ENCODE results near the gene AARS2. TPM values are rescaled to one million over a fixed set of nuclear protein-coding genes. Genes with fewer than 3 reads are reported as not detected.

Gene AARS2
- polyA plus RNA-seq, 1 experiment: 5.8 TPM

DNA sequence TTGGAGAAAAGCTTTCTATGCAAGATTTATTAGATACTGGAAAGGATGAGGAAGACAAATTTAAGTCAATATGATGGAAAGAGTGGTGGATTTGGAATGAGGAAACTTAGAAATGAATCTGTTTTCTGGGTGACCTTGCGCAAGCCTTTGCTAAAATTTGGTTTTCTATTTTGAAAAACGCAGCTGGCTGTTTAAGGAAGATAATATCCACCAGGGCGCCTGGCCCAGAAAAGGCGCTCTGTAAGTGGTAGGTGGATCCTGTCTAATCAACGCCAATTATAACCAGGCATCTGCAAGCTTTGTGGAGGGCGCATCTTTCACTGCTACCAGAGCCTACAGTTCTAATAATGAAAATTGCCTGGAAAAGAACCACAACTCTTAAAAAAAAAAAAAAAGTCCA lies 28.9 kb upstream of the AARS2 start:
- ChIA-PET CTCF (interaction anchor here (0.6 to 2.9 kb wide), 4 partner anchors 11 to 610 kb away, joined by 3 to 14 read pairs (median 3); no protein-coding TSS in a partner anchor), POLR2A (no interaction called here)
- no peak overlapping the region for H3K27ac ChIP-seq (ENCODE audit: low read depth, low read length)
- peaks cover 71% of the 10 kb centered on the region for H3K27me3 ChIP-seq (ENCODE audit: control insufficient read depth, insufficient read depth, low read length)
- peaks cover 4% of the 10 kb centered on the region; the same call in 1 of the 2 replicates for H3K9me3 ChIP-seq (ENCODE audit: control insufficient read depth, insufficient read depth, low read length)
- no peak for DNase-seq (ENCODE audit: low read depth, low spot score)
- no peak overlapping the region for H3K4me3 ChIP-seq (ENCODE audit: low read depth, low read length)
- TF ChIP-seq, protein P1, sequence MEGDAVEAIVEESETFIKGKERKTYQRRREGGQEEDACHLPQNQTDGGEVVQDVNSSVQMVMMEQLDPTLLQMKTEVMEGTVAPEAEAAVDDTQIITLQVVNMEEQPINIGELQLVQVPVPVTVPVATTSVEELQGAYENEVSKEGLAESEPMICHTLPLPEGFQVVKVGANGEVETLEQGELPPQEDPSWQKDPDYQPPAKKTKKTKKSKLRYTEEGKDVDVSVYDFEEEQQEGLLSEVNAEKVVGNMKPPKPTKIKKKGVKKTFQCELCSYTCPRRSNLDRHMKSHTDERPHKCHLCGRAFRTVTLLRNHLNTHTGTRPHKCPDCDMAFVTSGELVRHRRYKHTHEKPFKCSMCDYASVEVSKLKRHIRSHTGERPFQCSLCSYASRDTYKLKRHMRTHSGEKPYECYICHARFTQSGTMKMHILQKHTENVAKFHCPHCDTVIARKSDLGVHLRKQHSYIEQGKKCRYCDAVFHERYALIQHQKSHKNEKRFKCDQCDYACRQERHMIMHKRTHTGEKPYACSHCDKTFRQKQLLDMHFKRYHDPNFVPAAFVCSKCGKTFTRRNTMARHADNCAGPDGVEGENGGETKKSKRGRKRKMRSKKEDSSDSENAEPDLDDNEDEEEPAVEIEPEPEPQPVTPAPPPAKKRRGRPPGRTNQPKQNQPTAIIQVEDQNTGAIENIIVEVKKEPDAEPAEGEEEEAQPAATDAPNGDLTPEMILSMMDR (IDR thresholded peaks at IDR 0.05; ENCODE audit: low read depth, low read length): no peak

DNA sequence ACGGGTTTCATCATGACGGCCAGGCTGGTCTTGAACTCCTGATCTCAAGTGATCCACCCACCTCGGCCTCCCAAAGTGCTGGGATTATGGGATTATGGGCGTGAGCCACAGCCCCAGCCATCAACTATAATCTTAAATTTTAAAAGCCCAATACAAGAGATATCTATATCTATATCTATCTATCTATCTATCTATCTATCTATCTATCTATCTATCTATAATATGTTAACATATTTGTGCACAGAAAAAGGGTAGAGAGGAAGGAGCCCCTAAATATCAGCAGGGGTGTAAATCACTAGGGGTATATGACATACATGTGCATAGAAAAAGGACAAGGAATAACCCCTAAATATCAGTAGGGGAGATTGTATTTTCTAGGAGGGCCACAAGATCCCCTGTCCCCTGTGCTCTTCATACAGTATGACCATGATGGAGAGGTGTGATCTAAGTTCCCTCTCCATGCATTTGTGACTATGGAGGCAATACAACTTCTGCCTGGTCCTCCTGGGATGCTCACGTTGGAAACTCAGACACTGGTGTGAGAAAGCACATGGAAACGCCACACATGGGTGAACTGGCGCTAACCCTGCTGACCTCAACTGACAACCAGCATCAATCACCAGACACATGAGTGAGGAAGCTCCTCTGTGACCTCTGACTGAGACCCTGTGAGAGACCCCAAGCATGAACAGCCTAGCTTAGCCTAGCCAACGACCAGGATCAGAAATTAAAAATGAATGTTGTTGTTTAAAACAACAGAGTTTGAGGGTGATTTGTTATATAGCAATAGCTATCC lies 28.1 kb upstream of the AARS2 start:
- Histone ChIP-seq H3K27ac (ENCODE audit: low read depth, low read length) (no peak overlapping the region), H3K9me3 (ENCODE audit: control insufficient read depth, insufficient read depth, low read length) (peaks cover 4% of the 10 kb centered on the region; the same call in 1 of the 2 replicates), H3K4me3 (ENCODE audit: low read depth, low read length) (no peak overlapping the region), H3K27me3 (ENCODE audit: control insufficient read depth, insufficient read depth, low read length) (peaks cover 72% of the 10 kb centered on the region)
- ChIA-PET CTCF (interaction anchor here (1.1 to 2.9 kb wide), 2 partner anchors 10 to 74 kb away, joined by 3 to 14 read pairs; no protein-coding TSS in a partner anchor), POLR2A (no interaction called here)
- no peak for DNase-seq (ENCODE audit: low read depth, low spot score)
- TF ChIP-seq, protein P1 (IDR thresholded peaks at IDR 0.05; ENCODE audit: low read depth, low read length): no peak

DNA sequence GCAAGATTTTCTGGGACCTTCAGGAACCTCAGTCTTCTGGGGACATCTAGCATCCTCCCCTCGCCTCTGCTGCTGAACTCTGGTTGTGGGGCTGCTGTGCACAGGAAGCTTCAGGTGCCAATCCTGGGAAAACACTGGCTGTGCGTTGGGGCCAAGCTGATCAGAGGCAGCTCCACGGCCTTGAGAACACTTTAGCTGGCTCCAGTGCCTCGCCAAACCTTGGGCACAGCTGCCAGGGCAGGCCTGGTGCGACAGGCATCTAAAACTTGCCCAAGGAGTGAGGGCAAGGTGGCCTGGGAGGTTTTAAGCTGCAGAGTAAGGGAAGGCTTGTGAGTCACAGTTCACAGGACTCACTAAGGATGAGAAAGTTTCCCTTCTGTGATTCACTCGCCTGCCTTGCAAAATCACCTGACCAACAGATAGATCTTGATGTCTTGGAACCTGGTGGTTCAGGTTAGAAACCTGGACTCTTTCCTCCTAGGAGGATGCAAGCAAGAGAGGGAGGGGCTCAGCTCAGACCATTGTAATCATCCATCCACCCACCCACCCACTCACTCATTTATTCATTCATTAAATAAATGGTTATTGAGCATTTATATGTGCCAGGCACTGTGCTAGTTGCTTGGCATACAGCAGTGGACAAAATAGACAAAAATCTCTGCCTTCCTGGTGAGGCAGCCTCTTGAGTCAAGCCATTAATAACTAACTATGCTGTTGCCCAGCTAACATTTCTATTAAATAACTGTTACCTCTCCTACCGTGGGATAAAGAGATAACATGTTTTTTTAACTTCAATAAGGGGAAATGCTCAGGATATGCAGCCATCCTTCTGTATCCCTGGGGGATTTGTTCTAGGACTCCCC lies 26.8 kb upstream of the AARS2 start:
- POLR2A ChIA-PET: no interaction called here
- peaks cover 4% of the 10 kb centered on the region; the same call in 1 of the 2 replicates for H3K9me3 ChIP-seq (ENCODE audit: control insufficient read depth, insufficient read depth, low read length)
- no peak for DNase-seq (ENCODE audit: low read depth, low spot score)
- no peak overlapping the region for H3K27ac ChIP-seq (ENCODE audit: low read depth, low read length)
- CTCF ChIA-PET: interaction anchor here (0.9 to 4.7 kb wide), 6 partner anchors 16 to 168 kb away, joined by 3 to 93 read pairs (median 6); partner anchors contain the start of genes AARS2, NFKBIE and TMEM151B
- H3K4me3 ChIP-seq (ENCODE audit: low read depth, low read length): no peak overlapping the region
- TF ChIP-seq, protein P1 (IDR thresholded peaks at IDR 0.05; ENCODE audit: low read depth, low read length): no peak
- H3K27me3 ChIP-seq (ENCODE audit: control insufficient read depth, insufficient read depth, low read length): peaks cover 64% of the 10 kb centered on the region

DNA sequence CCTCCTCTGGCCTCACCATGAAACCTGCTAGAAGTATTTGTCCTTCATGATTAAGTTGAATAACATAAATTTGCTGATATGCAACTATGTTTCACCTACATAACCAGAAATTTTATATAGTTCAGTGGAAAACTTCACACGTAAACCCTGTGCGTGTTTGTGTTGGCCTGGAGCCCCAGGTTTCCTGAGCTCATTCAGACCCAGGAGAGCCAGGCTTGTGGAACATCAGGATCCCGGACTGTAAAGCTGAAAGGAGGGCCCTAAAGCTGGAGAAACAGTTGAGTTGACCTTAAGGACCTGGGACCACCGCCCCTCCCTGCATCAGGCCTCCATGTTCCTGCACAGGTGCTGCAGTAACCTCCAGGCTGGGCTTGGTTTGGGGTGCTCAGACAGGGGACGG lies 26.2 kb upstream of the AARS2 start:
- POLR2A ChIA-PET: no interaction called here
- H3K27ac ChIP-seq (ENCODE audit: low read depth, low read length): no peak overlapping the region
- CTCF ChIA-PET: interaction anchor here (0.7 to 4.7 kb wide), 10 partner anchors 15 to 243 kb away, joined by 3 to 93 read pairs (median 5); partner anchors contain the start of genes AARS2, NFKBIE, SLC35B2 and TMEM151B
- DNase-seq (ENCODE audit: low read depth, low spot score): no peak
- TF ChIP-seq, protein P1 (IDR thresholded peaks at IDR 0.05; ENCODE audit: low read depth, low read length): no peak
- peaks cover 58% of the 10 kb centered on the region for H3K27me3 ChIP-seq (ENCODE audit: control insufficient read depth, insufficient read depth, low read length)
- H3K9me3 ChIP-seq (ENCODE audit: control insufficient read depth, insufficient read depth, low read length): peaks cover 4% of the 10 kb centered on the region; the same call in 1 of the 2 replicates
- H3K4me3 ChIP-seq (ENCODE audit: low read depth, low read length): no peak overlapping the region
